BE2C (cell line): ENCODE results near the gene NIP7.

Source experiments
- DNase-seq: peaks from one replicate; pipeline ENCODE4 v3.0.0-alpha.2; 2020
- H3K27me3 ChIP-seq: fragments of 250-450 bp; sonication (Bioruptor Pico); 2 replicates; pipeline ENCODE4 v1.5.1; 2020; ENCODE audit warnings: mild to moderate bottlenecking
- H3K36me3 ChIP-seq: fragments of 250-450 bp; sonication (Bioruptor Pico); 2 replicates; pipeline ENCODE4 v1.5.1; 2020; ENCODE audit warnings: mild to moderate bottlenecking
- H3K4me1 ChIP-seq: fragments of 250-450 bp; sonication (Bioruptor Pico); 2 replicates; pipeline ENCODE4 v1.5.1; 2020
- H3K4me3 ChIP-seq: 2 replicates; pipeline ENCODE4 v1.5.1; 2011; ENCODE audit warnings: low read depth, low read length
- H3K9me3 ChIP-seq: fragments of 250-450 bp; sonication (Bioruptor Pico); 2 replicates; pipeline ENCODE4 v1.5.1; 2020
- TF ChIP-seq, protein P1 (sequence below): IDR thresholded peaks from 2 replicates; pipeline ENCODE4 v1.5.1; 2012; ENCODE audit warnings: mild to moderate bottlenecking, low read depth, low read length

The NIP7 gene

DNA sequence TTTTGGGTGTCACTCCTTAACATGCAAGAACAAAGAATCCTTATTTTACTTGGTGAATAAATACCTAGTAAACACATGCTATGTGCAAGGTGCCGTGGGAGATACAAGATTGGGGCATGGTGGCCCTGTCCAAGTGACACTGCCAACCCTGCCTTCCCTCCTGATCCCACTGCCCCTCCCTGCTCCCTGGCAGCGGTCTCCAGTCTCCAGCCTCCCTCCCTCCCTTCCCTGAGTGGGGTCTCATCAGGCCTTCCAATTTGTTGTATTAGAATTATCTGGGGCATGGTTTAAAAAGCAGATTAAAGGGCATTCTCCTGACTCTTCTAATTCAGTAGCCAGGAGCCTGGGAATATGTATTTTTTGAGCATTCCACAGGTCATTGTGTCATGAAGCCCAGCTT, 24.5 kb downstream of the NIP7 start:
- TF ChIP-seq, protein P1, sequence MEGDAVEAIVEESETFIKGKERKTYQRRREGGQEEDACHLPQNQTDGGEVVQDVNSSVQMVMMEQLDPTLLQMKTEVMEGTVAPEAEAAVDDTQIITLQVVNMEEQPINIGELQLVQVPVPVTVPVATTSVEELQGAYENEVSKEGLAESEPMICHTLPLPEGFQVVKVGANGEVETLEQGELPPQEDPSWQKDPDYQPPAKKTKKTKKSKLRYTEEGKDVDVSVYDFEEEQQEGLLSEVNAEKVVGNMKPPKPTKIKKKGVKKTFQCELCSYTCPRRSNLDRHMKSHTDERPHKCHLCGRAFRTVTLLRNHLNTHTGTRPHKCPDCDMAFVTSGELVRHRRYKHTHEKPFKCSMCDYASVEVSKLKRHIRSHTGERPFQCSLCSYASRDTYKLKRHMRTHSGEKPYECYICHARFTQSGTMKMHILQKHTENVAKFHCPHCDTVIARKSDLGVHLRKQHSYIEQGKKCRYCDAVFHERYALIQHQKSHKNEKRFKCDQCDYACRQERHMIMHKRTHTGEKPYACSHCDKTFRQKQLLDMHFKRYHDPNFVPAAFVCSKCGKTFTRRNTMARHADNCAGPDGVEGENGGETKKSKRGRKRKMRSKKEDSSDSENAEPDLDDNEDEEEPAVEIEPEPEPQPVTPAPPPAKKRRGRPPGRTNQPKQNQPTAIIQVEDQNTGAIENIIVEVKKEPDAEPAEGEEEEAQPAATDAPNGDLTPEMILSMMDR: no peak
- Histone ChIP-seq H3K27me3 (no peaks in the 10 kb centered on the region), H3K4me1 (no peaks in the 10 kb centered on the region), H3K9me3 (no peaks in the 10 kb centered on the region), H3K36me3 (peaks cover 54% of the 10 kb centered on the region), H3K4me3 (no peak overlapping the region)
- no peak for DNase-seq

- Histone ChIP-seq H3K4me3 (no peak overlapping the region), H3K4me1 (no peaks in the 10 kb centered on the region), H3K27me3 (no peaks in the 10 kb centered on the region), H3K36me3 (peaks cover 64% of the 10 kb centered on the region), H3K9me3 (no peaks in the 10 kb centered on the region)
- TF ChIP-seq, protein P1: no peak
- DNase-seq: no peak
These were observed 26.3 kb downstream of the NIP7 start for GRCh38 chr16:69365901-69366300.

GRCh38 chr16:69366431-69366830, 26.9 kb downstream of the NIP7 start:
- TF ChIP-seq, protein P1: no peak
- no peak overlapping the region for H3K4me3 ChIP-seq
- DNase-seq: no peak
- no peaks in the 10 kb centered on the region for H3K9me3 ChIP-seq
- H3K4me1 ChIP-seq: no peaks in the 10 kb centered on the region
- H3K27me3 ChIP-seq: no peaks in the 10 kb centered on the region
- H3K36me3 ChIP-seq: peaks cover 61% of the 10 kb centered on the region

GRCh38 chr16:69367980-69368379, 28.4 kb downstream of the NIP7 start:
- Histone ChIP-seq H3K36me3 (peaks cover 68% of the 10 kb centered on the region), H3K9me3 (no peaks in the 10 kb centered on the region), H3K27me3 (no peaks in the 10 kb centered on the region), H3K4me3 (no peak overlapping the region), H3K4me1 (no peaks in the 10 kb centered on the region)
- TF ChIP-seq, protein P1: no peak
- DNase-seq: no peak

- Histone ChIP-seq H3K4me3 (no peak overlapping the region), H3K4me1 (no peaks in the 10 kb centered on the region), H3K9me3 (no peaks in the 10 kb centered on the region), H3K27me3 (no peaks in the 10 kb centered on the region), H3K36me3 (peaks cover 68% of the 10 kb centered on the region)
- DNase-seq: no peak
- TF ChIP-seq, protein P1: no peak
These were observed 29.3 kb downstream of the NIP7 start for GRCh38 chr16:69368866-69369265.

GRCh38 chr16:69371564-69371963, 32.0 kb downstream of the NIP7 start:
- H3K4me3 ChIP-seq: no peak overlapping the region
- no peaks in the 10 kb centered on the region for H3K27me3 ChIP-seq
- TF ChIP-seq, protein P1: no peak
- peaks cover 41% of the 10 kb centered on the region for H3K36me3 ChIP-seq
- H3K4me1 ChIP-seq: no peaks in the 10 kb centered on the region
- DNase-seq: no peak
- no peaks in the 10 kb centered on the region for H3K9me3 ChIP-seq
